HTERT RPE-1 (cell line): Measurements from ENCODE around the gene RGCC.

ENCODE experiments used
- in situ Hi-C: fragments of 300-500 bp; cut with MboI; formaldehyde crosslinking; loops from 4 replicates; pipeline ENCODE4 v1.14.3; 2020; ENCODE audit warnings: low sequenced_read_pairs

Gene RGCC

GRCh38 chr13:41514853-41515395, 57.6 kb downstream of the RGCC start:
- in situ Hi-C loops, result no loop called here

- in situ Hi-C loops, result no loop called here
These were observed 58.3 kb downstream of the RGCC start for GRCh38 chr13:41515491-41516139.

- in situ Hi-C loops, result no loop called here
These were observed 58.8 kb downstream of the RGCC start for GRCh38 chr13:41516166-41516565.

DNA sequence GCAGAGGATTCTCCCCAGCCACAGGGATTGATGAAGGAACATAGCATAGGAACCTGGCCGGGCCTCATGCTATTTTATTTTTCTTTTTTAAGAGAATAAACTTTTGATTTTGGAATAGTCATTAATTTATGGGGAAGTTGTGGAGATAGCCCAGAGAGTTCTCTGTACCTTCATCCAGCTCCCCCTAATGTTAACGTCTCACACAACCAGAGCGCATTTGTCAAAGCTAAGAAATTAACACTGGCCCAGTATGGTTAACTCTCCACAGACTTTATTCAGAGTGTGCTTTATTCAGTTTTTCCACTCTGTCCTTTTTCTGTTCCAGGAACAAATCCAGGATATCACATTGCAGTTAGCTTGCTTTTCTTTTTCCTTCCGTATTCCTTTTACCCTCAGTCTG, 59.4 kb downstream of the RGCC start:
- in situ Hi-C loops, result no loop called here

GRCh38 chr13:41520016-41520659, 62.8 kb downstream of the RGCC start:
- in situ Hi-C loops, result no loop called here
